Endometrial microvascular endothelial cells (primary cell): ENCODE results near the gene ISG20. TPM values are rescaled to one million over a fixed set of nuclear protein-coding genes. Genes with fewer than 3 reads are reported as not detected.

Source experiments
- in situ Hi-C: cut with HindIII; loops from 2 replicates; pipeline ENCODE4 v1.10.0; 2017; ENCODE audit warnings: low sequenced_read_pairs, low pct_unique_long_range_greater_than_20kb; ENCODE audit errors: inconsistent ontology term
- total RNA-seq: library from RNA; depleted of rRNA; stranded (reverse); fragments of >200 nt; gene quantifications from one replicate; pipeline ENCODE4 v1.2.3, GENCODE V29; 2015; ENCODE audit errors: inconsistent ontology term

The ISG20 gene
- total RNA-seq, 1 donor from 2014 or later = 5.1 TPM

DNA sequence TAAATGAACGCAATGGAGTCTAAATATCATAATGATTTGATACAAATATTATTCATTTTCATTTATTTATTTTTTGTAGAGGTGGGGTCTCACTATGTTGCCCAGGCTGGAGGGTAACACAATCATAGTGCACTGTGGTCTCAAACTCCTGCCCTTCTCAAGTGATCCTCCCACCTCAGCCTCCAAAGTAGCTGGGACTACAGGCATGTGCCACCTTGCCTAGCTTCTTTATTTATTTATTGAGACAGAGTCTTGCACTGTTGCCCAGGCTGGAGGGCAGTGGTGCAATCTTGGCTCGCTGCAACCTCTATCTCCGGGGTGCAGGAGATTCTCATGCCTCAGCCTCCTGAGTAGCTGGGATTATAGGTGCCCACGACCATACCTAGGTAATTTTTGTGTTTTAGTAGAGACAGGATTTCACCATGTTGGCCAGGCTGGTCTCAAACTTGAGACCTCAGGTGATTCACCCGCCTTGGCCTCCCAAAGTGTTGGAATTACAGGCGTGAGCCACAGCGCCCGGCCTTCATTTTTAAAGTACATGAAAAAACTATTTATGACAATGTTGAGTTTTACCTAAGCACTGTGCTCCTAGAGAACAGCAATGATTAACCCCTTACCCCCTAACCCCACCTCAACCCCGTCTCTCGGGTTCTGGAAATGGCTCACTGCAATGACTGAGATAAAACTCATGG is 21.6 kb upstream of the ISG20 start:
- in situ Hi-C loops = no loop called here

DNA sequence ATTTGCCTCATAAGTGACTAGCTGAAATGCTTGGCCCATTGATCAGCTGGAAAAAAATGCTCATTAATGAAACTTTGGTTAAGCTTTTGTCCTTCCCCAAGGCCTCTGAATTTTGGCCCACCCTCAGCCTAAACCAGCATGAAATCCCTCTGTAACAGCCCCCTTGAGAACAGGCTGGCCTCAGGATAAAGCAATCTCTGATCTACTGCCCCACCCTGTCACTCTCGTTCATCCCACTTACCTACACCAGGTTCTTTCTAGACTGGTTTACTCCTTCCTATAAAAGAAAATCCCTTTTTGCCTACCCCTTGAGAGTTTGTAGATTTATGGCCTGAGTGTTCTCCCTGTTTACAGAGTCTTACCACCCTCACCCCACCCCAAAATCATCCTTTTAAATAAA is 21.0 kb upstream of the ISG20 start:
- in situ Hi-C loops = no loop called here

DNA sequence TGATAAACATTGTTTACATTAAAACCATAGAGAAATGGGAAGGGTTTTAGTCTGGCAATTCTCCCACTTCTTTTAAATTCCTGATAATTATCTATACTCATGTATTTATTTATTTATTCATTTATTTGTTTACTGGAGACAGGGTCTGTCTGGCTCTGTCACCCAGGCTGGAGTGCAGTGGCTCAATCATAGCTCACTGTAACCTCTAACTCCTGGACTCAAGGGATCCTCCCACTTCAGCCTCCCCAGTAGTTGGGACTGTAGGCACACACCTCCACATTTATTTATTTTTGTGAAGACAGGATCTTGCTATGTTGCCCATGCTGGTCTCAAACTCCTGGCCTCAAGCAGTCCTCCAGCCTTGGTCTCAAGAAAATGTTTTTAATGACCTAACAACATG is 20.1 kb upstream of the ISG20 start:
- in situ Hi-C loops = no loop called here

DNA sequence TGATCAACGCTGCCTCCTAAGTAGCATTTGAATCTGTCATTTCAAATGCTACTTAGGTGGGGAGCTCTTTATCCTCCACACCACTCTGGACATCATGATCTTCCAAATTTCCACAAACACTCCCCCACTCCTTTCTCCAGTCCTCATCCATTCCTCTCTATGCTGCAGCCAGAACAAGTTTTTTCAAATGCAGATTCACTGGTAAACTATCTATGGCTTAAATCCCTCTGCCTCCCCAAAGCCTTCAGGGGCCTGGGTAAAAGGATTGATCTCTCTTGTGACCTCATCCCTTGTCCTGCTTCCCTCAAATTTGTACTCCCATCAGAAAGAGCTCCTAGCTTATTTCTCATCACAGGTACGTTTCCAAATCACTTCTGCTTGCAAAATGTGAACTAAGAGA is 19.0 kb upstream of the ISG20 start:
- in situ Hi-C loops = no loop called here

DNA sequence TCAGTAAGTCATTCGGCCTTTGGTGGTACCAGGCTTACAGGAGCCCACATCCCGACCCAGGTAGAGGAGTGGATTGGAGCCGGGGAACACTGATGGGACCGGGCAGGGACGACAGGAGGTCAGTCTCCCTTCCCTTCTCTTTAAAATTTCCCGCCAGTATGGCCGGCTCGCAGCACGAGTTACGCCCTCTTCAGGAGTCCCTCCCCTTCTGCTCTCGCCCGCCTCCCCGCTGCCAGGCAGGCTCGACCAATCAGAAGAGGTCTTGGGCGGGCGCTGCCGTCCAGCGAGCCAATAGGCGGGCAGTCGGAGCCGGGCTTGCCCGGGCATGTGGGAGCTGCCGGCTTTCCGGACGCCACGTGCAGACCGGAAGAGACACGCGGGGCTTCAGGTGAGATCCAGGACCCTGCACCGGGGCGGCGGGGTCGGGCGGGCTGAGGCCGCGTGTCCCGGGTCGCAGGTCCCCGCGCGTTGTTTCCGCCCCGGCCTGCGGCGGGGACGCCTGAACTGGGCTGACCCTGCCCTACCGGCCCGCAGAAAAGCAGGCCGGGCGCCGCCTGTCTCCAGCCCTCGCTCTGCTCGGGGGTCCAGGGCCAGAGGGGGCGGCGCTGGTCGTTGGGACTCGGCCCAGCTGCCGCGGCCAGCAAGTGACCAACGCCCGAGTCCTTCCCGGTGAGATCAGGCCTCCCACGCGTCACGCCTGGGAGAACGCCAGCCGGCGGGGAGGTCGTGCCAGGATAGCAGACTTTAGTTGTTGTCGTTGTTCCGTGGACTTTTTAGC is 17.6 kb upstream of the ISG20 start, which contains the start of gene AEN:
Gene AEN (plus strand): TSS at position 346 of the 778 bp plus-strand sequence. CDS start 4,870 bp downstream, outside the sequence.
- in situ Hi-C loops = no loop called here

DNA sequence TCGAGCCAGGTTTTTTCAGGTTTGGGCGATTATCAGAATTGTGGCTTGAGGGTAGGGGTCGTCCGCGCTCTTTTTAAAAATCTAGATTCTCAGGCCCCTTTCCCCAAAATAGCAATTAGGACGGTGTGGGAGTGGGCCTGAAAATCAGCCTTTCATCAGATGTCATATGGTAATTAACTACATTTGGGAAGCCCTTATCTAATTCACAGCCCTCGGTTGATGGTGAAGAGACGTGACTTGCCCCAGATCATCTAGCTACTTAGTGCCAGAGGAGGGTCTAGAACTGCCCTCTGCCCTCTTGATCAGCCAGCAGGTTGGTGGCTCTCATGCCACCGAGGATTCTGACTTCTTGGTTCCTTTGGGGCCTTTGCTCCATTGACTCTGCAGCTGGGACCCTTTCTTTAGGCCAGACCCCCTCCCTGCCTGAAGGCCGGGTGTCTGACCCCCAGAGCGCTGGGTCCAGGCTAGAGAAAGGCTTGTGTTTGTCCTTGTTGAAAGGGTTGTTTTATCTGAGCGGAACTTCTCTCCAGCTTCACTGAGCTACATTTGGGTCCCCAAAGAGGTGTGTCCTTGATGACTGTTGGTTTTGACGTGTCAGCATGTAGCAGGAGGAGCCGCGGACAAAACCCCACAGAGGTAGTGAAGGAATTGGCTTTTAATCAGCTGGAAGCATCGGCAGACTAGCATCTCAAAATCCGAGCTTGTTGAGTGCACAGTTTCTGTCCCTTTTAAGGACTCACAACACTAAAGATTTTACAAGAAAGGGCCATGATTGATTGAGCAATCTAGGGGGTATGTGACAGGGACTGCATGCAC is 16.8 kb upstream of the ISG20 start:
- in situ Hi-C loops = no loop called here

DNA sequence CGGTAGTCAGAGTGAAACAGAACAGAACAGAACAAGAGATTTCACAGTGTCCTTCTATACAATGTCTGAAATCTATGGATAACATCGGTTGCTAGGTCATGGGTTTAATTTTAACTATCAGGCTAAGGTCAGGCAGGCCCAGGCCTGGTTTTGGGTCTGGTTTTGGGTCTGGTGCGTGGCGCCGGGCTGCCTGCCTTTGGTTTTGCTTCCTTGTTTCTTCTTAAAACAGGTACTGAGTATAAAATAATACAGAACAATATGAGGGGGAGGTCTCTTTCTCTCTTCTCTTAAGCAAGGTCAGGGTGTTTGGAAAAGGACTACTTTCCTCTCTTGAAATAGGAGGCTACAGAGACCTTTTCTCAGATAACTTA is 16.2 kb upstream of the ISG20 start:
- in situ Hi-C loops = no loop called here

DNA sequence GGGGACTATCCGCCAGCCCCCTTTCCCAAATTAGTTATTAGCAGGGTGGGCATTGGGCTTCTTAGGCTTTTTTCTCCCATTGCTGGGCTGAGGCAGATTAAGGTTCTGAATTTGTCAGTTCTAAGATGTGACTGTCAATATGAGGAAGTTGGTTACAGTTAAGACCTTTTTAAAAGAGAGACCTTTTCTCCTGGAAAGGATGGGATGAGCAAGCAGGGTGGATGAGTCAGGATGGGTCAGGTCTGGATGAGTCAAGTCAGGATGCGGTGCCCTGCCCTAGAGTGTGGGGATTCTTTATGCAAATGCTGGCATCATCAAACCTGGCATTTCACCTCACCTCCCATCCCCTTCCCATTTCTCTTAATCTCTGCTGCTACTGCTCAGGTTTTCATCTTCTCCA is 15.8 kb upstream of the ISG20 start:
- in situ Hi-C loops = no loop called here

DNA sequence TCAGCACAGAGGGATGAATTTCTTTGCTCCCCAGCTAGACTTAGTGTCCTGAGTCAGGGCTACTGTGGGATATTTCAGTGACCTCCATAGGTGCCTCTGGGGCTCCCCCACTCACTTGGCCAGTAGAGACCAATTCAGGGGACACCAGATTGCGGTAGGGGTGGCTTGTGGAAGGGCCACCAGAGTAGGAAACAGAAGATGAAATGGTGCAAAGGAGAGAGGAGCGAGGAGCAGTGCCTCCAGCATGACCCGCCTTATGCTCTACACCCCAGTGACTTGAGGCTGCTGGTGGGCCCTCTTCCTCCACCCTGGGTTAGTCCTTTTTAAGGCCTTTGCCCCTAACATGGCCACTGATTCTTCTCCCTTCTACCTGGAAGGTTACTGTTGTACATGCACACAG is 15.2 kb upstream of the ISG20 start:
- in situ Hi-C loops = no loop called here

DNA sequence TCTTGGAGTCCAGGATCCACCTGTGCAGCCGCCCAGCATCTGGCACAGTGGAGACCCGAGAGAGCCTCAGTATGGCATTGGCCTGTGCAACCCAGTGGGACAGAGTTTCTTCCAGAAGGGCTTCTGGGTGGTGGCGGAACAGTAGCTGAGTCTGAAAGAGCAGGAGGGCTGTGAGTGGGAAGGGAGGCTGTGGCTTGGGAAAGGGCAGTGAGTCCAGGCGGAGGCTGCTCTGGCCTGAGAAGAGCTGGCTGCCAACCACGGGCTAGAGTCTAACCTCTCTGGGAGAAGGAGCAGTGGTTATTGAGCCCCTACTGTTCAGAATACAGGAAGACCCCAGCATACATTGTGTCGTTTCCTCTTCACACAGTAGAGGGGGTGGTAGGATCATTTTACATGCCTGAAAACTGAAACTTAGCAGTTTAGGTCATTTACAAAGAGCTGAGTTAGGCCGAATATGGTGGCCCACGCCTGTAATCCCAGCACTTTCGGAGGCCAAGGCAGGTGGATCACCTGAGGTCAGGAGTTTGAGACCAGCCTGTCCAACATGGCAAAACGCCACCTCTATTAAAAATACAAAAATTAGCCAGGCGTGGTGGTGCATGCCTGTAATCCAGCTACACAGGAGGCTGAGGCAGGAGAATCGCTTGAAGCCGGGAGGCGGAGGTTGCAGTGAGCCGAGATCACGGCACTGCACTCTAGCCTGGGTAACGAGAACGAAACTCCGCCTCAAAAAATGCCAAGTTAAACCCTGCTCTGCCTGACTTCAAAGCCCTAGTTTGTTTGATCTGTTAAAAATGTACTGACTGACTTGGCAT is 14.5 kb upstream of the ISG20 start:
- in situ Hi-C loops = no loop called here

DNA sequence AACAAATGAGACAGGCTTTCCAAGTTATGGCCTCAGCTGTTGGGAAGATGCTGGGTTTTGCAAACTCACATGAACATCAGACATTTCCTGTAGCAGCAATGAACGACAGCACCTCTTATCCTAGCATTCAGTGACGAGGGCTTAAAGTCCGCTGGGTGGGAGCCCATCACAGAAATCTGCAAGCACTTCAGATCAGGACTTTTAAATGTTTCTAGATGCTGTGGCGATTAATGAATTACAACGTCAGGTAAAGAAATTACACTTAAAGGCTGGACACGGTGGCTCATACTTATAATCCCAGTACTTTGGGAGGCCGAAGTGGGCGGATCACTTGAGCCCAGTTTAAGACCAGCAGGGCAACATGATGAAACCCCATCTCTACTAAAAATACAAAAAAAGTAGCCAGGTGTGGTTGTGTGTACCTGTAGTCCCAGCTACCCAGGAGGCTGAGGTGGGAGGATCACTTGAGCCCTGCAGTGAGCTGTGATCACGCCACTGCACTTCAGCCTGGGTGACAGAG is 13.8 kb upstream of the ISG20 start:
- in situ Hi-C loops = no loop called here

DNA sequence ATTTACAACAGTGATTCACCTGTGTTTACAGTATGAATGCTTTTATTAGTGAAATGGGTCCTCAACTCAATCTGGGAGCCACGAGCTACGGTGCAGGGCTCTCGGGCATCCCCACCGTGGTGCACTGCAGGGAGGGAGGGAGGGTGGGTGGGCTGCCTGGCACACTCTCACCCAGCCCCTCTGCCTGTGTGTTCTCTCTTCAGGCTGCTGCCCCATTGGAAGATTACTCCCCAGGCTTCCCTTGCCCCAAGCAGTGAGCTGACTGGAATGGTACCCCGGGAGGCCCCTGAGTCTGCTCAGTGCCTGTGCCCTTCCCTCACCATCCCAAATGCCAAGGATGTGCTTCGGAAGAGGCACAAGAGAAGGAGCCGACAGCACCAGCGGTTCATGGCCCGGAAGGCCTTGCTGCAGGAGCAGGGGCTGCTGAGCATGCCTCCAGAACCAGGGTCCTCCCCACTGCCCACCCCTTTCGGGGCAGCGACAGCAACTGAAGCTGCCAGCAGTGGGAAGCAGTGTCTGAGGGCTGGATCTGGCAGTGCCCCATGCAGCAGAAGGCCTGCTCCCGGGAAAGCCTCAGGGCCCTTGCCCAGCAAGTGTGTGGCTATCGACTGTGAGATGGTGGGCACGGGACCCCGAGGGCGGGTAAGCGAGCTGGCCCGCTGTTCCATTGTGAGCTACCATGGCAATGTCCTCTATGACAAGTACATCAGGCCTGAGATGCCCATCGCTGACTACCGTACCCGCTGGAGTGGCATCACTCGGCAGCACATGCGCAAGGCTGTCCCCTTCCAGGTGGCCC is 12.7 kb upstream of the ISG20 start:
- in situ Hi-C loops = no loop called here

DNA sequence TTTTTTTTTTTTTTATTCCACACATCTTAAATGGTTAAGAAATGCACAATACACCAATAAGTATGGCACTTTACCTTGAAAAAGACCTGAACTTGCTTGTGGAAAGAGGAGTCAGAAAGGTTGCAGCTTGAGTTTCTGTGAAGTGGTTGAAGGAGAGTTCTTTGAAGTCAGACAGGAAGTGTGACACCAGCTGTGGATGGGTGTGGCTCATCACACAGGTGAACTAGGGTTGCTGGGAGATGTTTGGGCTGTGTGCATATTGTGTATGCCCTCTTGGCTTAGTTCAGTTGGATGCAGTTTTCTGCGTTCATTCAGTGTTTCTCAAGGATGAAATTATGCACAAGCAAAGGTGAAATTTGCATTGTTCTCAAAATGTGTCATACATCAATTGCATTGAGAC is 11.4 kb upstream of the ISG20 start:
- in situ Hi-C loops = no loop called here

DNA sequence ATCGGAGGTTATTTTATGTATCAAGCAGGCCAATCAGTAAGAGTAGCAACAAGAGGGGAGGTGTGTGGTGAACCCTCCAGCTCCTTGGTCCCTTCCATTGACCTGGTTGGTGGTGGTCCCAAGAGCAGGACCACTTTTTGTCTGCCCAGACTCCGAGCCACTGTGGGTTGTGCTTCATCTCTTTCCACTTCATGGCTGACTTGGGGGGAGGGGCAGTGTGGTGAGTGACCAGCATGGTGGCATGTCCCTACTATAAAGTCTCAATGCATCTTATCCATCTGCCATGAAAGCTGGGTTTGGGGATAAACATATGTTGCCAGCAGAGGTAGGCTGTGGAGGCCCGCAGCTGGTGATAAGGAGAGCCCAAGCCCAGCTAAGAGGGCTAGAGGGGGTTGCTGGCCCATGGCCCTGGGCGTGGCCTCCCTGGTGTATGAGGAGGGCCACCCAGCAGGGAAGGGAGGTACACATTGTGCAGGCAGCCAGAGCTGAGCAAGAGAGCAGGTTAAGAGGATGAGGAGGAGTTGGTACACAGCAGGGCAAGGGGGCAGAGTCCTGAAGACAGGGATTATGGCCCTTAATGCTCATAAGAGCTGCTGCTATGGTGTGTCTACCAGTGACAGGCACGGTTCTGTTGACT is 10.7 kb upstream of the ISG20 start:
- in situ Hi-C loops = no loop called here

DNA sequence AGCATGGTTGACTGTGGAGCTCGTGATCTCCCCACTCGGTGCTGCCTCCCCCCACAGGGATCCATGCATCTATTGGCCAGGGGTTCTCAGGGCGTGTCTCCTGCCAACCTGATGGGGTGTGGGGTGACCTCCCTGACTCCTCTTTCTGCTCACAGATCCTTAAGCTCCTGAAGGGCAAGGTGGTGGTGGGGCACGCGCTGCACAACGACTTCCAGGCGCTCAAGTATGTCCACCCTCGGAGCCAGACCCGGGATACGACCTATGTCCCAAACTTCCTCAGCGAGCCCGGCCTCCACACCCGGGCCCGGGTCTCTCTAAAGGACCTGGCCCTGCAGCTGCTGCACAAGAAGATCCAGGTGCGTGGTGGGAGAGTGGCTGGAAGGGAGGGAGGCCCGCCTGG is 9.7 kb upstream of the ISG20 start:
- in situ Hi-C loops = no loop called here

DNA sequence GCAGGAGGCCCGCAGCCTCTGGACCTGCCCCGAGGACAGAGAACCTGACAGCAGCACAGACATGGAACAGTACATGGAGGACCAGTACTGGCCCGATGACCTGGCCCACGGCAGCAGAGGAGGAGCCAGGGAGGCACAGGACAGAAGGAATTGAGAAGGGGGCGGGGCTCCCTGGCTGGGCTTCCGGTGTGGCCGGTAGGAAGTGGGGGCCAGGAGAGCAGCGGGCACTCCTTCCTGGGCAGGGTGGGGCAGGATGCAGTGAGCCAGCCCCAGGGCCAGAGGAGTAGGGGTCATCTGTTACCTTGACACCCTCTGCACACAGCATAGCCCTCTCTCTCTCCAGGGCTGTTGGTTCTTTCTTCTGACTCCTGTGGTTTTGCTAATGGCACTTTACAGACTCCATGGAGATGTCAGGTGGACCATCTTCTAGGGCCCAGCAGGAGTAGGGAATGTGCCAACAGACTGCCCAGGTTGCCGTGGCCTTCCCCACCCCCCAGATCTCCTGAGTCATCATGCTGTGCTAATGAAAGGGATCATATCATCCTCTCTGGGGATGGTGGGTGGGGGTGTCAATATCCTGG is 8.6 kb upstream of the ISG20 start:
- in situ Hi-C loops = no loop called here

DNA sequence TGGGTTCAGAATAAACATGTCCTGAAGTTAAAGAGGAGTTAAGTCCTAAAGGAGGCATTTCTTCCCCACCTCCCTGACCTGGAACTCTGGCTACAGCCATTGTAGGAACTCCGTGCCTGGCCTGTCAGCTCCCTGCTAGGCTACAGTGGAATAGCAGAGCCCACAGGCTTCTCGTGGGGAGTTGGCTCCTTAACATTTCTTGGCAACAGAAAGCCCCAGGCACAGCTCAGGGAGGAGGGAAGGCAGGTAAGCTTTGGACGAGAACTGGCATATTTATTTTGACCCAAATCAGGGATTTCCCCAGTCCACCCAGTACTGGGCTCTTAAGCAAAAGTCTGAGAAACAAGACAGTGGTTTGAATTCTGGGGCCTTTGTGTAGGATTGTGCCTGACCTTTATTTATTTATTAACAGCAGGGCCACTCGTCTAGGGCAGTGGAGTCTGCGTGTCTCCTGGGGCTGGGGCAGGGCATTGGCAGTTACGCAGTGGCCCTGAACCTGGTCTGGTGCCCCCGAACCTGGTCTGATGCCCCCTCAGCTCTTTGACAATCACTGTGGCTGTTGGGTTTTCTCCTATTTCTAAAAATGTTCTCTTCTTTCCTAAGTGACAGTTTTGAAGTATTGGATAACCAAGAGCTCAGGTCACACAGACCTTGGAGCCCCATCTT is 7.9 kb upstream of the ISG20 start:
- in situ Hi-C loops = no loop called here
